NCI-H2171 treated with DMSO at 0.1 percent for 48 hours (cell line): ENCODE measurements around the gene AKR1A1.
"Not testable (repeated sequence)": the region's sequence is repeated elsewhere in the genome, so short reads cannot be mapped to it uniquely, and the experiment has no call there.

Experiments used
- DNase-seq: peaks from one replicate; lab custom pipeline; 2025; lab: John Stamatoyannopoulos, UW

The AKR1A1 gene

GRCh38 chr1:45550401-45551351 is at the start of gene AKR1A1:
Gene AKR1A1, plus strand, starts transcription at chr1:45550826. Its CDS starts 10,969 bp downstream, at chr1:45561795.
- DNase-seq, result peak; percentile 93

DNA sequence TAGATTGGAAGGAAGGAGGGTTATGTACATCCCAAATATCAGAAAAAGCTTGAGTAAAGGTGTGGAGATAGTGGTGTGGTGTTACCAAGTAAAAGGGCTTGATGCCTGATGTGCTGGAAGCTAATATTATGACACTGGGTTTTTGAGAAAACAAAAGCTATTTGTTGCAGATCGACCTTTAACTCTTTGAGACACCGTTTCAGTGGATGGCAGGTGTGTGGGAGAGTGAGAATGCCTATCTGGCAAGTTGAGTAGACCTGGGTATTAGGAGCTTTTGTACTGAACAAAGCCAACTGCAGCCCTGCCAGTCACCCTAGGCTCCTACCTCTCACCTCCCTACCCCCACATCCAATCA is 49.1 kb upstream of the AKR1A1 start:
- no peak for DNase-seq

DNA sequence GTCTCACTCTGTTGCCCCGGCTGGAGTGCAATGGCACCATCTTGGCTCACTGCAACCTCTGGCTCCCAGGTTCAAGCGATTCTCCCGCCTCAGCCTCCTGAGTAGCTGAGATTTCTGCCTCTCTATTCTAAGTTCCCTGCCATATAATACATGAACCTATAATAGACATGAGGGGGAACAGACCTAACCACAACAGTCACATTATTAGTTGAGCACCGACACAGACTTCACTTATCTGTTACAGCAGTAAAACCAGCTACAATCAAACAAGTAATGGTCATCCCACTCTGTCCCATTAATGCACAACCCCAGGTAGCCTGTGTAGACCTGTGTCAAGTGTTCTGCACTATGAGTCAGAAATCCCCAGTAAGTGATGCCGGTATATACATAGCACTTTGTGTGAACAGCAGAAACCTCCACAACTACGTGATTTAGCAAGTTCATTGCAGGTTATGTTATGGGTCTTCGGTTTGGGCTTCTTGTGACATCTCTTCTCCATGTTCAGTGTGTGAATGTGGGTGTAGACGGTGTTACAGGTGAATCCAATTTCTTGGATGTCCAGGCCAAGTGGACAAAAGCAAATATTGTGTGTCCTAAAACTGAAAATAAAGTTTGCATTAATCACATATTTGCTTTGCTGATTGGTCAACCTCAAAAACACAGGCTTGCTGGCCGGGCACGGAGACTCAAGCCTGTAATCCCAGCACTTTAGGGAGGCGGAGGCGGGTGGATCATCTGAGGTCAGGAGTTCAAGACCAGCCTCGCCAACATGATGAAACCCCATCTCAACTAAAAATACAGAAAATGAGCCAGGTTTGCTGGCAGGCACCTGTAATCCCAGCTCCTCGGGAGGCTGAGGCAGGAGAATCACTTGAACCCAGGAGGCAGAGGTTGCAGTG is 46.9 kb upstream of the AKR1A1 start:
- no peak for DNase-seq

- no peak for DNase-seq
These were observed 43.4 kb upstream of the AKR1A1 start for GRCh38 chr1:45507195-45507594.

GRCh38 chr1:45507893-45508292 is 42.7 kb upstream of the AKR1A1 start:
- DNase-seq, result no peak

DNA sequence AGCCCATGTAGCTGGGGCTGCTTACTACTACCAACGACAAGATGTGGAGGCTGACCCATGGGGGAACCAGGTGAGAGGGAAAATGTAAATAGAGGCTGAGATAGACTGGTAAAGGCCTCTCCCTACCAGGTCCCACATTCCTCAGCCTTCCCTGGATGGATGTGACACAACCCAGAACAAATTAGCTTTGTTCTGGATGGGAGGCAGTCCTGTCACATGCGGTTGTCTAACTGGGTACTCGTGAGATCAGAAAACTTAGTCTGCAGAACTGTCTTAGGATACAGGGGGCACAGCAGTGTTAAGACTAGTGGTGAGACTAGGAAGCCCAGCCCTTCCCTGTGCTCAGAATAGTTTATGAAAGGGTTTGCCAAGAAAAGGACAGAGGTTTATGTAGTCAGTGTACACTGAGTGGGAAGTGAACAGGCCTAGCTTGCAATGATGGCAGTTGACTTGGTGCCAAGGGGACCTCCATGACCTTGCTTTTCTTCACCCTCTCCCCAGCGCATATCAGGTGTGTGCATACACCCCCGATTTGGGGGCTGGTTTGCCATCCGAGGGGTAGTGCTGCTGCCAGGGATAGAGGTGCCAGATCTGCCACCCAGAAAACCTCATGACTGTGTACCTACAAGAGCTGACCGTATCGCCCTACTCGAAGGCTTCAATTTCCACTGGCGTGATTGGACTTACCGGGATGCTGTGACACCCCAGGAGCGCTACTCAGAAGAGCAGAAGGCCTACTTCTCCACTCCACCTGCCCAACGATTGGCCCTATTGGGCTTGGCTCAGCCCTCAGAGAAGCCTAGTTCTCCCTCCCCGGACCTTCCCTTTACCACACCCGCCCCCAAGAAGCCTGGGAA is 42.1 kb upstream of the AKR1A1 start:
- DNase-seq, result no peak

DNA sequence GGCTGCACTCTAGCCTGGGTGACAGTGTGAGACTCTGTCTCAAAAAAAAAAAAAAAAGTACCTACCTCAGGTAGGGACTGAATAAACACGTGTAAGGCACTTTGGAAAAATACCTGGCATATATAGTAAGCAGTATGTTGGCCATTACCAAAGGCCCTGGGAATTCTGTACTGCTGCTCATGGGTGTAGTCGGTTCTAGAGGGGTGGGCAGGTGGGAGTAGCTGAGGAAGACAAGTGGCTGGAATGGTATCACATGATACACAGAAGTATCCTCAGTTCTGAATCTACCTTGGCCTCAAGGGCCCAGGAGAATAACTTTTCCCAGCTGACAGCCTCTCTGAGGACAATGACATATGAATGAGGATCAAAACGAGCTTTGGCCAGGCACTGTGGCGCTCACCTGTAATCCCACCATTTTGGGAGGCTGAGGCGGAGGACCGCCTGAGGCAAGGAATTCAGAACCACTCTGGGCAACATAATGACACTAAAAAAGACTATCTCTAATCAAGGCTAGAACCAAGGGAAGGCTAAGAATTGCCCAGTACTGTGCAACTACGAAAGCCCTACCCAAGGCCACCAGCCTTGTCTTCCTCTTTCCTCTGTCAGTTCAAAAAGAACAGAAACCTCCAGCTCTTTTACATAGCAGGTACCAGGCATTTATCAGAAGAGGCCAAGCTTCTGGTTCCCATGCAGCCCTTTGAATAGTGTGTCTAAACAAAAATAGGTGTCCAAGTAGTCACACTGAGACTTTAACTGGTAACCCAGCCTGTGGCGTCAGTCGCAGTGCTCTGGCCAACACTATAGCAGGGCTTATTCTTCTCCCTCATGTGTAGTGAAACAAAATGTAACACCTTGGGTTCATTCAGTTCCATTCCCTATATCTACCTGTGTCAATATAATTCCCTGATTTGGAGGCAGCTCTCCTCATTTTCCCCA is 40.3 kb upstream of the AKR1A1 start:
- DNase-seq, result no peak

- DNase-seq, result no peak
These were observed 39.6 kb upstream of the AKR1A1 start for GRCh38 chr1:45510972-45511527.

GRCh38 chr1:45512641-45513054 is 38.0 kb upstream of the AKR1A1 start:
- peak; percentile 30 for DNase-seq

DNA sequence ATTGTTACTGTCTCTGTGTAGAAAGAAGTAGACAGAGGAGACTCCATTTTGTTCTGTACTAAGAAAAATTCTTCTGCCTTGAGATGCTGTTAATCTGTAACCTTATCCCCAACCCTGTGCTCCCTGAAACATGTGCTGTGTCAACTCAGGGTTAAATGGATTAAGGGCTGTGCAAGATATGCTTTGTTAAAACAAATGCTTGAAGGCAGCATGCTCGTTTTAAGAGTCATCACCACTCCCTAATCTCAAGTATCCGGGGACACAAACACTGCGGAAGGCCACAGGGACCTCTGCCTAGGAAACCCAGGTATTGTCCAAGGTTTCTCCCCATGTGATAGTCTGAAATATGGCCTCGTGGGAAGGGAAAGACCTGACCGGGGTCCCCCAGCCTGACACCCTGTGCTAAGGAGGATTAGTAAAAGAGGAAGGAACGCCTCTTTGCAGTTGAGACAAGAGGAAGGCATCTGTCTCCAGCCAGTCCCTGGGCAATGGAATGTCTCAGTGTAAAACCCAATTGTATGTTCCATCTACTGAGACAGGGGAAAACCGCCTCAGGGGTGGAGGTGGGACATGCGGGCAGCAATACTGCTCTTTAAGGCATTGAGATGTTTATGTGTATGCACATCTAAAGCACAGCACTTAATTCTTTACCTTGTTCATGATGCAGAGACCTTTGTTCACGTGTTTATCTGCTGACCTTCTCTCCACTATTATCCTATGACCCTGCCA is 36.9 kb upstream of the AKR1A1 start:
- not testable (repeated sequence) for DNase-seq

GRCh38 chr1:45516036-45516435 is 34.6 kb upstream of the AKR1A1 start:
- no peak for DNase-seq

GRCh38 chr1:45516465-45516864 is 34.2 kb upstream of the AKR1A1 start:
- DNase-seq, result no peak

DNA sequence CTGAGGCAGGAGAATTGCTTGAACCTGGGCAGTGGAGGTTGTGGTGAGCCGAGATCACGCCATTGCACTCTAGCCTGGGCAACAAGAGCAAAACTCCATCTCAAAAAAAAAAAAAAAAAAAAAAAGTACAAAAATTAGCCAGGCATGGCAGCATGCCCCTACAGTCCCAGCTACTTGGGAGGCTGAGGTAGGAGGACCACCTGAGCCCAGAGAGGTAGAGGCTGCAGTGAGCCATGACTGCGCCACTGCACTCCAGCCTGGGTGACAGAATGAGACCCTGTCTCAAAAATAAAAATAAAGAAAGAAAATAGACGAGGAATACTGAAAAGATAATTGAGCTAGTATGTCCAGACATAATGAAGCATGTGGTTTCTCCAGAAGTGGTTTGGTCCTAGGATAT is 32.3 kb upstream of the AKR1A1 start:
- not testable (repeated sequence) for DNase-seq

DNA sequence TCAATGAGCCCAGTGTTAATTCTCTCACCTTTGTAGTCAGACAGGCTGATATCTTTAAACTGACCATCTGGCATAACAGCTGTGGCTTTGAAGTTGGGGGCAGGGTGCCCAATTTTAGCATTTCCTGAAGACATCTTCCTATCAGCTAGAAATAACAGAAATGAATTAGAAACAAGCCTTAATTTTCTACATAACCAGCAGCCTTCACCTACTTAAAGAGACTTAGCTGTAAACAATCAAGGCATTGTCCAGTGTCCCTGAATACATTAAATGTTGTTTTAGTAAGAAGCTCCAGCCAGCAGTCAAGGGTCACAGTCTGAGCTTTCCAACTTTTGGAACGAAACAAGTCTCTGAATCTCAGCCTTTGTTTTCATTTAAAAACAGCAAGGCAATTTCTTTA is 31.7 kb upstream of the AKR1A1 start:
- DNase-seq, result peak; percentile 77

GRCh38 chr1:45519774-45520173 is 30.9 kb upstream of the AKR1A1 start:
- DNase-seq, result not testable (repeated sequence)

GRCh38 chr1:45521413-45522323 is 29.0 kb upstream of the AKR1A1 start, which contains the start of gene PRDX1:
Gene PRDX1, minus strand, starts transcription at chr1:45521884. Its CDS starts 2,841 bp downstream, at chr1:45519043.
- peak; percentile 82 for DNase-seq

GRCh38 chr1:45522324-45523104 is 28.1 kb upstream of the AKR1A1 start:
- DNase-seq, result no peak

DNA sequence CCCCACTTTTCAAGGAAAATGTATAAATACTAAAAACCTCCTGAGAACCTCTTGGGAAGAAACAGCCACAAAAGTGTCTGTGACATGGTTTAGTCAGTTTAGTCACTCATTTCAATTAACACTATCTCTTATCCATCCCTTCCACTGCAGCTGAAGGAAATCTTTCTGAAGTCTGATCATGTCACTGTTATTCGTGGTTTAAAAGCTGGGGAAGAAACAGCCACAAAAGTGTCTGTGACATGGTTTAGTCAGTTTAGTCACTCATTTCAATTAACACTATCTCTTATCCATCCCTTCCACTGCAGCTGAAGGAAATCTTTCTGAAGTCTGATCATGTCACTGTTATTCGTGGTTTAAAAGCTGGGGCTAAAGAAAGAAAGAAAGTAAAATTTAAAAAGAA is 27.1 kb upstream of the AKR1A1 start:
- DNase-seq, result not testable (repeated sequence)
